GM21529 (cell line): ENCODE results near the gene EIF3L.
"Not testable (repeated sequence)": the region's sequence is repeated elsewhere in the genome, so short reads cannot be mapped to it uniquely, and the experiment has no call there.

Source experiments
- ATAC-seq: cut with Tn5 transposase; IDR thresholded peaks from one replicate; pipeline ENCODE4 v1.9.1; 2021; ENCODE audit not compliant: unreplicated experiment

Gene EIF3L

GRCh38 chr22:37849089-37849751 lies at the start of gene EIF3L:
EIF3L (plus strand) TSS chr22:37849419; CDS start chr22:37849450, 31 bp downstream.
- peak; percentile 56 for ATAC-seq

DNA sequence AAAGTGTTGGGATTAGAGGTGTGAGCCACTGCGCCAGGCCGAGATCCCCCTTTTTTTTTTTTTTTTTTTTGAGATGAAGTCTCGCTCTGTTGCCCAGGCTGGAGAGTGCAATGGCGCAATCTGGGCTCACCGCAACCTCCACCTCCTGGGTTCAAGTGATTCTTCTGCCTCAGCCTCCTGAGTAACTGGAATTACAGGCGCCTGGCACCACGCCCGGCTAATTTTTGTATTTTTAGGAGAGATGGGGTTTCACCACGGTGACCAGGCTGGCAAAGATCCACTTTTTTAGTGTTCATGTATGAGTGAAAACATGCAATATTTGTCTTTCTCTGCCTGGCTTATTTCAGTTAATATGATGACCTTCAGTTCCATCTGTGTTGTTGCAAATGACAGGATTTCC lies 49.2 kb upstream of the EIF3L start:
- not testable (repeated sequence) for ATAC-seq

- no peak for ATAC-seq
Measured at GRCh38 chr22:37801946-37802309, 47.3 kb upstream of the EIF3L start.

DNA sequence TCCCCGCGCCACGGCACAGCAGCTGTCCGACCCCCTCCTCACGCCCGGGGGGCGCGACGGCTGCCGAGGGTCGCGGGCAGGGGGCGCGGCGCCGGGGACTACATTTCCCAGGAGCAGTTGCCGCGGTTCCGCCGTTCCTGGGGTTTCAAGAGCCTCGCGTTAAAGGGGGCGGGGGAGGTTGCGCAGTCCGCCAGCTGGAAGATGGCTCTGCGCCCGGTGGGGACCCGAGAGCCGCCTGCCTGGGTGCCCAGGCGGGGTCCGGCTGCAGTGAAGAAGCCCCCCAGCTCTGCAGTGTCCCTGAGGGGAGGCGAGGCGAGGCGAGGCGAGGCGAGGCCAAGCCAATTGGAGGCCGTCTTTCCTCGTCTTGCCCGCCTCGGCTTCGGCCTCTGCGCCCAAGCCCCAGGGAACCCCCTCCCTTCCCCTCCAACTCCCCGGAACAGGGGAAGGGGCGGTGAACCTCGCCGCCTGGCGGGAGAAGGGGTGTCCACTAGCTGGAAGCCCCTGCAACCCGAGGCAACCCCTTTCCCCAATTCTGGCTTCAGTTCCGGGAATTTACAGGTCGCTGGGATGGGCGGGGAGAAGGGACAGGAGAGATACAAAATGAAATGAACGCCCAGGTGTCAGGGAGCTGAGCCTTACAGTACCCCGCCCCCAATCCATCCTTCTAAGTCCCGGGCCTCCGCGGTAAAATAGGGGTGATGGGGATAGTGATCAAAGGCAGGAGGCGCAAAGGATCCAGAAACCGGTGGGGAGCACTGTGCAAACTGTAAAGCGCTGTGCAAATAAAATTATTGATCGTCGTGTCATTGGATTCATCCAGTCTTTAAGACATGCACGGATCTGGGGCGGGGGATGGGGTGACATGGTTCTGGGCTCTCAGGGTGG lies 46.7 kb upstream of the EIF3L start:
- no peak for ATAC-seq

GRCh38 chr22:37803195-37803638 lies 46.0 kb upstream of the EIF3L start:
- no peak for ATAC-seq

DNA sequence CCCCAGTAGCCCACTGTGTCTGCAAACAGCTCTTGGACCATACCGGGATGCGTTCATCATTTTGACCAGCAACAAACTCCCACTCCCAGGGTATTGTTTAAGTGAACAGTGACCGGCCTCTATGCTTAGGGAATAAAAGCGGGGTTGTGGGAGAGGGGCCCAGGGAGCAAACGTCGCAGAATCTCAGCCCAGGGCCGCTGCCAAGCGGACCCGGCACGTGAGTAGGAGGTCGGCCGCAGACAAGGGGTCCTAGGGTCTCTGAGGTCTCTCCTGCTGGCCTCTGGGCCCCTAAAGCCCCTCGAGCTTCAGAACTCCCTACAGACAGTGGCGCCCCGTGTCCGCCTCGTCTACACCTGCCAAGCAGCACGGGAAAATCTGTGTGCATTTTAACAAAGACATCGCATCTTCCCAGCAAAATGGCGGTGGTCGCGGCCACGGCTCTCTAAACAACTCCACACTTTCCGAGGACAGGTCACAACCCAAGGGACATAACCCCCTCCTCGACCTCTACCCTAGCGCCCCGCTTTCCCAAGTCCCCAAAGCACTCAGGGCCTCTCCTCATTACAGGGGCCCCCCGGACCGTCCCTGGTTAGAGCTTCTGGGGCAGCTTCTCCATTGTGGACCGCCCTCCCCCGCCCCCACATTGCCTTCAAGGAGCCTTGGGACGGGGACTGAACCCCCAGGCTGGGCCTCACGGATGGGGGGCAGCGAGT lies 45.4 kb upstream of the EIF3L start:
- no peak for ATAC-seq

- ATAC-seq: no peak
Measured at GRCh38 chr22:37804352-37804880, 44.8 kb upstream of the EIF3L start.

GRCh38 chr22:37804881-37805809 lies 44.1 kb upstream of the EIF3L start:
- ATAC-seq: no peak

DNA sequence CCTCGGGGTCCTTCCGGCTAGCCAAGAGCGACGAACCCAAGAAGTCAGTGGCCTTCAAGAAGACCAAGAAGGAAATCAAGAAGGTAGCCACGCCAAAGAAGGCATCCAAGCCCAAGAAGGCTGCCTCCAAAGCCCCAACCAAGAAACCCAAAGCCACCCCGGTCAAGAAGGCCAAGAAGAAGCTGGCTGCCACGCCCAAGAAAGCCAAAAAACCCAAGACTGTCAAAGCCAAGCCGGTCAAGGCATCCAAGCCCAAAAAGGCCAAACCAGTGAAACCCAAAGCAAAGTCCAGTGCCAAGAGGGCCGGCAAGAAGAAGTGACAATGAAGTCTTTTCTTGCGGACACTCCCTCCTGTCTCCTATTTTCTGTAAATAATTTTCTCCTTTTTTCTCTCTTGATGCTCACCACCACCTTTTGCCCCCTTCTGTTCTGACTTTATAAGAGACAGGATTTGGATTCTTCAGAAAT lies 43.4 kb upstream of the EIF3L start:
- ATAC-seq: no peak

GRCh38 chr22:37806409-37807333 lies 42.5 kb upstream of the EIF3L start:
- ATAC-seq: no peak

DNA sequence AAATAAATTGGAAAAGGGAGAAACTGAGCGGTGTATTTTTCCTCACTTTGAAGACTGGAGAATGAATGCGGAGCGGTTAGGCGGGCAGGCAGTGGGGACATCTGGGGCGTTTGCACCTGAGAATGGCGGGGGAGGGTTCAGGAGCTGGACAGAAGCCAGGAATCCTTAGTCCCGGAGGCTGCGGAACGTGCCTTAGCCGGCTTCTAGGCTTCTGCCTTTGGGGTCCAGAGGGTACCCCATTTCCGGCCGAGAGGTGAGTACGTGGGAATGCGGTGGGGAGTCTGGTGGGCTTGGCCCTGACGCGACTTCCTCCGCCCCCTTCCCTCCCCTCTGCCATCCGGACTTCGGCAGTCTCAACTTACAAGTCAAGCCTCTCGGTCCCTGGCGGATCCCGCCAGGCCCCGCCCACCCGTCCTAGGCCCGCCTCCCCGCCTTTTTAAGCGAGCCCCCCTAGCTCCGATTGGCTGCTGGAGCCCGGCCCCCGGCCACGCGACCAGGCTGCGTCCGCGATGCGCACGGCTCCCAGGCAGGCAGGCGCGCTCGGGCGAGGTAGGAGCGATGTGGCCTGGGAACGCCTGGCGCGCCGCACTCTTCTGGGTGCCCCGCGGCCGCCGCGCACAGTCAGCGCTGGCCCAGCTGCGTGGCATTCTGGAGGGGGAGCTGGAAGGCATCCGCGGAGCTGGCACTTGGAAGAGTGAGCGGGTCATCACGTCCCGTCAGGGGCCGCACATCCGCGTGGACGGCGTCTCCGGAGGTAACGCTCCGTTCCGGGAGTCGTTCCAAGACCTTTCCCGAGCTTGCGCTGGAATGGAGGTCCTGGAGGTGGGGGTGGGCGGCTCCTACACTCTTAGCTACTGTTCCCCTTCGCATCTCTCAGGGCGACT lies 41.6 kb upstream of the EIF3L start, which contains the start of gene GCAT:
Gene GCAT (plus strand): TSS at position 525 of the 884 bp plus-strand sequence. CDS start 34 bp downstream, at position 559.
- ATAC-seq: peak; percentile 84

- no peak for ATAC-seq
Measured at GRCh38 chr22:37808294-37808657, 40.9 kb upstream of the EIF3L start.

GRCh38 chr22:37809672-37810333 lies 39.4 kb upstream of the EIF3L start:
- no peak for ATAC-seq

DNA sequence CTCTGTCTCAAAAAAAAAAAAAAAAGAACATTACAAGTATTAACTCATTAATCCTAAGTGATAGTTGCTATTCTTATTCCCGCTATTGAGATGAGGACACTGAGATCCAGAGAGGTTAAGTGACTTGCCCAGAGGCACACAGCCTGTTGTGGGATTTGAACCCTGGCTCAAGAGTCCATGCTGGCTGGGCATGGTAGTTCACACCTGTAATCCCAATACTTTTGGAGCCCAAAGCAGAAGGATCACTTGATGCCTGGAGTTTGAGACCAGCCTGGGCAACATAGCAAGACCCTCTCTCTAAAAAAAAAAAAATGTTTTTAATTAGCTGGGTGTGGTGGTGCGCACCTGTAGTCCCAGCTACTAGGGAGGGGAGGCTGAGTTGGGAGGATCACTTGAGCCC lies 37.4 kb upstream of the EIF3L start:
- ATAC-seq: no peak

DNA sequence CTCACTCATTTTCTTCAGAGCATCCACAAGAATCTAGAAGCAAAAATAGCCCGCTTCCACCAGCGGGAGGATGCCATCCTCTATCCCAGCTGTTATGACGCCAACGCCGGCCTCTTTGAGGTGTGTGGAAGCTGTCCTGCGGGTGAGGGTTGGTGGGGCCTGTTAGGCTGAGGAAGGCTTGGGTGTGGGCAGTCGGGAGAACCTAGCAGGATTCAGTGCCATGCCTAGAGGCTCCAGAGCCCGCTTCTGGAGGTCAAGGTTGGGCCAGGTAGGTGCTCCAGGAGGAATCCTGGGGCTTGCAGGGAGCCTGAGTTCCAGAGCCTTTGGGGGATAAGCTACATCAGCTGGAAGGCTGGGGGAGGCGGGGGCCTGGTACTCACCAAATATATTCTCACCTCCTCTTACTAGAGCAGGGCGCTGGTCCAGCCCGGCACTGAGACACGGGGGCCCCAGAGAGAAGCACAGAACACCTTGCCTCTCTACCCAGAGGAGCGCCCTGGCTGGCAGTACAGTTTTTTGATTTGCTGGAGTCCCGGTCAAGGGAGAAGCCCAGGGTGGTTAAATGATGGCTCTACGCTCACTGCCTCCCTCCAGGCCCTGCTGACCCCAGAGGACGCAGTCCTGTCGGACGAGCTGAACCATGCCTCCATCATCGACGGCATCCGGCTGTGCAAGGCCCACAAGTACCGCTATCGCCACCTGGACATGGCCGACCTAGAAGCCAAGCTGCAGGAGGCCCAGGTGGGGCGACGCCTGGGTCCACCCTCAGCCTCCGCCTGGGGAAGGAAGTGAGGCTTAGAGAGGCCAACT lies 36.1 kb upstream of the EIF3L start:
- no peak for ATAC-seq

- no peak for ATAC-seq
Measured at GRCh38 chr22:37815593-37815992, 33.6 kb upstream of the EIF3L start.
